Fibroblast of skin of left biceps (primary cell): ENCODE measurements around the gene CDC23.
"Not testable (repeated sequence)": the region's sequence is repeated elsewhere in the genome, so short reads cannot be mapped to it uniquely, and the experiment has no call there.

Source experiments
- DNase-seq, 2 experiments: peaks; one replicate each; pipeline ENCODE4 v3.0.0-alpha.2; 2013; ENCODE audit warnings: low read depth in 2 of 2

The CDC23 gene

DNA sequence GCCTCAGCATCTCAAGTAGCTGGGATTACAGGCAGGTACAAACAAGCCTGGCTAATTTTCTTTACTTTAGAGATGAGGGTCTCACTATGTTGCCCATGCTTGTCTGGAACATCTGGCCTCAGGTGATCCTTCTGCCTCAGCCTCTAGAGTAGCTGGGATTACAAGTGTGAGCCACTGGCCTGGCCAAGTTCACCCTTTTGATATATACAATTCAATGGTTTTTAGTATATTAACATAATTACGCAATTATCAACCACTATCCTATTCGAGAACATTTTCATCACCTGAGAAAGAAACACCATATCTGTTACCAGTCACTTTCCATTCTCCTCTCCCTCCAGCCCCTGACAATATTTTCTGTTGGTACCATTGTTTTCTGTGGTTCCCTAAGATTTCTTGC, 3.7 kb upstream of the CDC23 start:
- no peak for DNase-seq

DNA sequence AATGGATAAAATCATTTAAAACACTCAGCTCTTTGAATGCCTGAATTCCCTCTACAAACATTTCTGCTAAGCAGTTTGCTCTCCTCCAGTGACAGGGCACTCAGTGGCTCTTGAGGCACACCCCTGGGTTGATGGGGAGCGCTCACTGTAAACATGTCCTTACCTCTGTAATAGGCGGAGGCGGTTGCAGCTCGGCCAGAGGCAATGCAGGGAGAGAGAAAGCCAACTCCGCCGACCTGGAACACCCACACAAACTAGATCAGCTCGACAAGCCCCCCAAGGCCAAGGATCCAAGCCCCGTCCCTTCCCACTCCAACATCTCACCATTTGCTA, 329 bp downstream of the CDC23 start:
- DNase-seq = no peak

DNA sequence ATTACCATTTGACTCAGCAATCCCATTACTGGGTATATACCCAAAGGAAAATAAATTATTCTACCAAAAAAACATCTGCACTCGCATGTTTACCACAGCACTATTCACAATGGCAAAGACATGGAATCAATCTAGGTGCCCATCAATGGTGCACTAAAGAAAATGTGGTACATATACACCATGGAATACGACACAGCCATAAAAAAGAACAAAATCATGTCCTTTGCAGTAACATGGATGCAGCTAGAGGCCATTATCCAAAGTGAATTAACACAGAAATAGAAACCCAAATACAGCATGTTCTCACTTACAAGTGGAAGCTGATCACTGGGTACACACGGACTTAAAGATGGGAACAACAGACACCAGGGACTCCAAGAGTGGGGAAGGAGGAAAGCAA, 2.1 kb downstream of the CDC23 start:
- DNase-seq = no peak

DNA sequence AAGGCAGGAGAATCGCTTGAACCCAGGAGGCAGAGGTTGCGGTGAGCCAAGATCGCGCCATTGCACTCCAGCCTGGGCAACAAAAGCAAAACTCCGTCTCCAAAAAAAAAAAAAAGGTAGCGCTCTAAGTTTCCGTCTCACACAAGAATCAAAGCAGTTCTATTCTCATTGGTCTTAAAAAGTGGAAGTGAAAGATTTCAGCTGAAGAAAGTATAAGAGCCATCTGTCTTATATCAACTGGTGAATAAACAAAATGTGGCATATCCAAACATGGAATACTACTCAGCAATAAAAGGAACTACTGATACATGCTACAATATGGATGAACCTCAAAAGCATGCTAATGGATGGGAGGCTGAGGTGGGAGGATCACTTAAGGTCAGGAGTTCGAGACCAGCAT, 19.3 kb downstream of the CDC23 start:
- not testable (repeated sequence) for DNase-seq

DNA sequence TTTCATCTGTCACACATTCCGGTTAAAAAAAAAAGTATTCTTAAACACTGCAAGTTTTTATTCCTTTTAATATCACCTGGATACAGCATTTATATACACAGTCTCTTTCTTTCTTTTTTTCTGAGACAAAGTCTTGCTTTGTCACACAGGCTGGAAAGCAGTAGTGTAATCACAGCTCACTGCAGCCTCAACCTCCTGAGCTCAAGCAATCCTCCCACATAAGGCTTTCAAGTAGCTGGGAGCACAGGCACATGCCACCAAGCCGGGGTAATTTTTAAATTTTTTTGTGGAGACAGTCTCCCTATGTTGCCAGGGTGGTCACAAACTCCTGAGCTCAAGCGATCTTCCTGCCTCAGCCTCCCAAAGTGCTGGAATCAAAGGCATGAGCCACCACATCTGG, 20.3 kb downstream of the CDC23 start:
- DNase-seq = no peak

DNA sequence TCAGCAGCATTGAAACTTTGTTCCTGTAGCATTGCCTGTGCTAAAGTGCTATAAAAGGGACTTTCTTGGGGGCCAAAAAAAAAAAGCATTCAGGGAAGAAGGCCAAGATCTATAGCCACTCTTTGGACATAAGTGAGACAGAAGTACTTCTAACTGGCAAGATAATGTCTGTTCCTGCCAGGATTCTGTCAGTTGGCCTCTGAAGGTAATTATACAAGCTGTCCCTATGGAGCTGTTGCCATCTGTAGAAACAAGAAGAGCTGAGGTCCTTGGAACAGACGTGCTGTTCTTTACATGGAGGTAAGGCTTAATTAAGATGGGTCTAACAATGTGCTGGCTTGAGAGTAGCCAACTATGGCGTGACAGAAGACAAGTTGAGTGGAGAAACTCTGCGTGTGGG, 24.5 kb downstream of the CDC23 start:
- DNase-seq = no peak

DNA sequence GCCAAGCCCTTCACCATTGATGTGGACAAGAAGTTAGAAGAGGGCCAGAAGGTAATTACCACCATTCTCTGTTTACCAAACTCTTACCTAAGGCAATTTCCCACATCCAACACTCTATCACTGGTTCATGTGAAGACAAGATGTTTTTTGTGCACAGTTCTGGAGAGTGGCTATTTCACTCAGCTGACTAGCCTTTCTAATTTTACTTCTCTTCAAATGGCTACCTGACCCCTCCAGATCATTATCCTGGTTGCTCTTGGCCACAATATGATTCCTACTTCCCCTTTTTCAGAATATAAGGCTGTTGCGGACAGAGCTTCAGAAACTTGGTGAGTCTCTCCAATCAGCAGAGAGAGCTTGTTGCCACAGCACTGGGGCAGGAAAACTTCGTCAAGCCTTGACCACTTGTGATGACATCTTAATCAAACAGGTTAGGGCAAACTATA, 27.1 kb downstream of the CDC23 start:
- no peak for DNase-seq

DNA sequence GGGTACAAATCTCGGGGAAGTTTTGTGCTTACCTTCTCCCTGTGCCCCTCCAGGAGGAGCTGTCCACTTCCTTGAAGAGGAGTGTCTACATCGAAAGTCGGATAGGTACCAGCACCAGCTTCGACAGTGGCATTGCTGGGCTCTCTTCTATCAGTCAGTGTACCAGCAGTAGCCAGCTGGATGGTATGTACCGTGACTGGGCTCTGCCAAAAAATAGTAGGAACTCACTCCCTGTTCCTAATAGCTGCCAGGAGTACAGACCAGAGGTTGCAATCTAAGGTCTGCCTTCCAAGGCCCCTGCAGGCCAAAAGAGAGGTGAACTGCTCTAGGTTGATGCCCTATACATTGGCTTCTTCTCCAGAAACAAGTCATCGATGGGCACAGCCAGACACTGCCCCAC, 30.3 kb downstream of the CDC23 start:
- no peak for DNase-seq

DNA sequence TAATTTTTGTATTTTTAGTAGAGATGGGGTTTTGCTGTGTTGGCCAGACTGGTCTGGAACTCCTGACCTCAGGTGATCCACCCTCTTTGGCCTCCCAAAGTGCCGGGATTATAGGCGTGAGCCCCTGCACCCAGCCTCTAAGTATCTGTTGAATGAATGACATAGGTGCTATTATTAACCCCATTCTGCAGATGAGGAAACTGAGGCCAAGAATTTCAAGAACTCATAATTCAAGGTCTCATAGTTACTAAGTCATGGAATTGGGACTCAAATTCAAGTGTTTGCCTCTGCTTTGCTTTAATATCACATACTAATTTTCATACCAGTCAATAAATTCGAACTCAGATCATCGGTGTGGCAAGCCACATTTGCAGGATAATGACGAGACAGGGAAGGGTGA, 32.3 kb downstream of the CDC23 start:
- no peak for DNase-seq

DNA sequence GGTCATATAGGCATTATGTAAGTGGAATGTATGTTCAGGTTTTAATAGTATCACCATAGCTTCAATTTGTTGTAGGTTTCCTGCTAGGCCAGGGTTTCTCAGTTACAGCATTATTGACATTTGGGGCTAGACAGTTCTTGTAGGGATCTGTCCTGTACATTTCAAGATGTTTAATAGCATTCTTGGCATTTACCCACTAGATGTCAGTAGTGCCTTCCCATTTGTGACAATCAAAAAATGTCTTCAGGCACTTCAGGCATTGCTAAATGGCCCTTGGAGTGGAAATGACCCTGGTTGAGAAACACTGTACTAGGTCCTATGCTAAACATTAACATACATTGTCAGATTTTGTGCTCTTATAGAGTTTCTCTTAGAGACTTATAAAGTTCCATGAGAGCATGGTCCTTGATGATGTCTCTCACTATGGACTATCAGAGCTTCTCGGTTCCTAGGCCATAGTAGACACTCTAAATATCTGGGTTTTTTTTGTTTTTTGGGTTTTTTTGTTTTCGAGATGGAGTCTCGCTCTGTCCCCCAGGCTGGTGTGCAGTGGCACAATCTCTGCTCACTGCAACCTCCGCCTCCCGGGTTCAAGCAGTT, 32.8 kb downstream of the CDC23 start:
- peak; percentile 21 to 28 for DNase-seq

DNA sequence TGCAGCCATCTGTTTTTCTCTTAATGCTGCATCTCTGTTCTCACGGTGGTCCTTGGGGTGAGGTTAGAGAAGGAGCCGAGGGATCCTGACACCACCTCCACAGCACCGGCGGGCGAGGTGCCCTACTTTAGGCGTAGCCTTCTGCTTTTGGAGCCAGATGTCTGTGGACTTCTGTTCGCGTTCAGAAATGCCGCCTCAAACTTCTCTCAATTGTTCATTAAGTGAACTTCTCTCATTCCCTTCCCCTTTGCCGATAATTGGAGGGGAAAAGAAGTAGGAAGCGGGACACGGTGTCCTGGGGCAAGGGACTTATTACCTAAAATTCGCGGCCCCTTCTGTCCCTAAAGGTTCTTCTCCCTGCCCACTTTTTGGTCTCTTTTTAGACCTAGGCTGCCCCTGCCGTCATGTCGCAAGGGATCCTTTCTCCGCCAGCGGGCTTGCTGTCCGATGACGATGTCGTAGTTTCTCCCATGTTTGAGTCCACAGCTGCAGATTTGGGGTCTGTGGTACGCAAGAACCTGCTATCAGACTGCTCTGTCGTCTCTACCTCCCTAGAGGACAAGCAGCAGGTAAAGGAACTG, 33.8 kb downstream of the CDC23 start:
- no peak for DNase-seq

DNA sequence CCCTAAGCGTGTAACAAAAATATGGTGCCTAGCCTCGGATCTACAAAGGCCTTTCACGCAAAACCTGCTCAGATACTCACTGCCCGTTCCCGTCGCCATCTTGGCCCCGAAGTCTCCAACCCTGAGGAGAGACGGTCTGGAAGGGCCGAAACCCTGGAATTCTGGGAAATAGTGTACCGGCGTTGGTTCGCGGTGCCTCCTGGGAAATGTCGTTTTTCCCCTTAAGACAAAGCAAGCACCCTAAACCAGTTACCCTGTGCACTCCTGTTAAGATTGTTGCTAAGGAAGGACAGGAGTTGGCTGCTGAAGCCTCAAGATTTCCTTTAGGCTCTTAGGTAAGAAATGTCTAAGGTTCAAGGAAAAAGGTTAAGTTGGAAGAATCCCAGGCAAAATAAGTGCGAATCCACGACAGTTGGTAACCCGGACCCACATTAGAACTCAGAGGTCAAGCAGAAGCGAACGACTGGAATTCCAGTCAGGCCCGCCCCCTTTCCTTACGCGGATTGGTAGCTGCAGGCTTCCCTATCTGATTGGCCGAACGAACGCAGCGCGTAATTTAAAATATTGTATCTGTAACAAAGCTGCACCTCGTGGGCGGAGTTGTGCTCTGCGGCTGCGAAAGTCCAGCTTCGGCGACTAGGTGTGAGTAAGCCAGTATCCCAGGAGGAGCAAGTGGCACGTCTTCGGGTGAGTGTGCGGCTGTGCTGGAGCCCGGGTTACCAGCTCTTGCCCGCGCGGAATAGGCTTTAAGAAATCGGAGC, 34.4 kb downstream of the CDC23 start, which contains the start of the genes BRD8 and KIF20A:
Gene BRD8 (minus strand): TSS at position 115 of the 761 bp plus-strand sequence. CDS start 16 bp downstream, at position 99.
Gene KIF20A (plus strand): TSS at position 597 of the 761 bp plus-strand sequence. CDS start 569 bp downstream, outside the sequence.
- DNase-seq = peak; percentile 85 to 86

DNA sequence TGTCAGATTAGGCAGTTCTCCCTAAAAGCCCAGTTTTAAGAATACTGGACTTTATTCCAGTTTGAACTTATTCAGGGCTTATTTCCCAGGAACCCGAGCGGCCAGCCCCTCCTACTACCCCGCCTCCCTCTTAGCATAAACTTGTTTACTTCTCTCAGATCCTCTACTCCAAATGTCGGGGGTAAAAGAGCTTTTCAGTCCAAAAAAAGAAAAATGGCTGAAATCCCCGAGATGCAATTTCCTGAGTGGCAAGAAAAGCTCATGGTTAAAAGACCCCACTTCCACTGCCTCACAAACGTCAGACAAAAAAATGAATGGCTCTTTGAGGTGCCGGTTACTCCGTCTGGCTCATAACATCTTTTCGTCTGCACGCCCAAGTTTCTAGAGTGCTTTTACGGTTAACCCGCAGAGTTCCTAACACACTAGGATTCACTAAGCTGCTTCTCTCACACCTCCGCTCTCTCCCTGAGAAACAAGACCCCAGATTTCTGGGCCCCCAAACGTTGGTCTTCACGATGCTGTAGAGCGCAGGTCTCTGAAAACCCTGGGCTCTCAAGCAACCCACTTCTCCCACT, 35.1 kb downstream of the CDC23 start:
- no peak for DNase-seq

DNA sequence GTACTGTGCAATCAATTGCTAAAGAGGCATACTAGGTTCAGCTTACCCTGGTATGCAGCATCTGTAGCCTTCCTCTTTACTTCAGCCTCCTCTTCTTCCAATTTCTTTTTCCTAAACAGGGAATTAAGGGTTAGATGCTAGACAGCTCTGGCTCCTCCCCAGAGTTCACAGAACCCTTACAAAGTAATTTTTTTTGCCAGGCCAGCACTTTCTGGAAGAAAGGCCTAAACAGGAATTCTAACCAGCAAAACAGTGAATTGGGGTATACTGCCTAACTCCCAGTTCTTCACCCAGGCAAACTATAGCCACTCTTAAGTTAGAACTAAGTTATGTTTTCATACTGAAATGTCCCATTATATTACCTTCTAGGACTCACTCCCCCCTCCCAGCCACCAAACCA, 42.8 kb downstream of the CDC23 start:
- DNase-seq = no peak

DNA sequence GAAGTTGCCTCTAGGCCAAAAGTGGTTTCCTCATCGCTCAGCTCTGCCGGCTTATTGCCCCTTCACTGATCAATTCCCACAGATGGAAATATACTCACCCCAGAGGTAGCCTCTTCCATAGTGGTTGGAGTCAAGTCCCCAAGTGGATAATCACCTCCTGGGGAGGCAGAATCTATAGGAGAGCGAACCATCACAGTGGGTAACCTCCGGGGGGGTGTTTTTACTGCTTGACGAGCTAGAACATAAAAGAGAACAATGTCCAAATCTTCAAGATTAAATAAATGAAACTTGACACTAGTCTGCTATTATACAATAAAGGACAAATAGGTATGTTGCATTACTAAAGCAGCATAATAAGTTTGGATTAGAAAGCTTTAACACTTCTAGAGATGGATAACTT, 44.0 kb downstream of the CDC23 start:
- DNase-seq = no peak

DNA sequence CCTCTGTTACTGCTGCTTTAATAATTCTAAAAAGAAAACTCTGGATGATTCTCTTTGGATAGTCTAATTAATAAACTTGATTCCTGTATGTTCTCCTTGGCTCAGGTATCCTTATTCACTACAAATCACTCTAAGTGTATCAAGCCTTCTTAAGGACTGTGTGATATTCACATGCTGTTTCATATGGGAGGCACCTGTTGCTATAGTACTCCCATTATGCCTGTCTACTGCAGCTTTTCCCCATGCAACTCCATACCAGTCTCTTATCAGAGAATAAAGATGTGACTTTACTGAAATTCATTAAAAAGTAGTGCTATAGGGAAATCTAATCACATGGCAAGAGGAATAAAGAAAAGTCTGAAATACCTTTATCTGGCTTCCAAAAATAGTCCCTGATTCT, 49.4 kb downstream of the CDC23 start:
- no peak for DNase-seq

DNA sequence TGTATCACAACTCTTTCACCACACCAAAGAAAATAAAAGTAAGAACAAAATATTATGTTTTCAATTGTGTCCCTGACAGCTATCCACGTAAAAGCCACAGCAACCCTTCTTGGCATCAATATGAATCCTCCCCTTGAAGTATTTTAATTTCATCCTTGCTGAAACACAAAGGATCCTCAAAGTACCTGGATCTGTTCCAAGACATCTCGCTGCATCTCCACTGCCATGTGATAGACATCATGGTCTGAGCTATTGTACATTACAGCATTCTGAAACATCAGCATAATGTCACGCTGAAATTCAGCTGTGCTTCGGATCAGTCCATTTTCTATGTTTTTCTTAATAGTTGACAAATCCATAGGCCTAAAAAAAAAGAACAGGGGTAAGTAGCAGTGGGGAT, 52.4 kb downstream of the CDC23 start:
- DNase-seq = no peak

DNA sequence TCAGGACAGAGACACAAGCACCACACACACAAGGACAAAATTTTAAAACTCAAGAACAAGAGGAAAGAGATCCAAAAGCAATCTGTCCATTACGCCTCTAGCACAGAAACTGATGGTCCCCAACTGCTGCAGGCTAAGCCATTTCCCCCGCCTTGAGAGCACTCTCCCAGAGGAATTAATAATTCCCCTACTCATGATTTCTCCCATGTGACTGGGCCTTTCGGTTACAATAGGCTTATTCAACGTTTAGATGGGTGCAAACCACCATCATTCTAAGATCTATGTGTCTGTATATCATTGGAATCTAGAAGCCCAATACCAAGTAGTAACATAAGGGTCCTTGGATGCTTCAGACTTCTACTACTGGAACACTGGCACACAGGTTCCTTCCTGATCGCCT, 53.5 kb downstream of the CDC23 start:
- DNase-seq = no peak

DNA sequence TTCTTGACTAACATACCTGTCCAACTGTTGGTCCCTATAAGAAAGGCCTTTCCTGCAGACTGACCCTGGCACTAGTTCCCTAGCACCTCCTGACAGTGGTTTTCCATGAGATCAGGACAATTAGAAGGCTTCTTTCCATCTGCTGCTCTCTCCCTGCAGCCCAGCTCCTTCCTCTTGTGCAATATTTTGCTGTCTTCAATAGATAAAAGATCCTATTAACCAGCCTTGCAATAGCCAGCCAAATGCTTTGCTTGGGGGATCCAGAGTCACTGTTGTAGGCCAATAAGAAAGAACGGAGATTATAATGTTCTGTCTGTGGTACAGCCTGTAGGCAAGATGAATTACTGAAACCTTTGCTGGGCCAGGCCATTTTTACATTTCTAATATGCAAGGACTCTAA, 55.5 kb downstream of the CDC23 start:
- DNase-seq = no peak

DNA sequence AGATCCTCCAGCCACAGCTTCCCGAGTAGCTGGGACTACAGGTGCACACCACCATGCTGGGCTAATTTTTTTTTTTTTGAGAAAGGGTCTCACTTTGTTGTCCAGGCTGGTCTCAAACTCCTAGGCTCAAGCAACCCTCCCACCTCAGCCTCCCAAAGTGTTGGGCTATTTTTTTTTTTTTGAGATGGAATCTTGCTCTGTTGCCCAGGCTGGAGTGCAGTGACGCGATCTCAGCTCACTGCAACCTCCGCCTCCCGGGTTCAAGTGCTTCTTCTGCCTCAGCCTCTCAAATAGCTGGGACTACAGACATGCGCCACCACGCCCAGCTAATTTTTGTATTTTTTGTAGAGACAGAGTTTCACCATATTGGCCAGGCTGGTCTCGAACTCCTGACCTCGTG, 57.1 kb downstream of the CDC23 start:
- DNase-seq = not testable (repeated sequence)

DNA sequence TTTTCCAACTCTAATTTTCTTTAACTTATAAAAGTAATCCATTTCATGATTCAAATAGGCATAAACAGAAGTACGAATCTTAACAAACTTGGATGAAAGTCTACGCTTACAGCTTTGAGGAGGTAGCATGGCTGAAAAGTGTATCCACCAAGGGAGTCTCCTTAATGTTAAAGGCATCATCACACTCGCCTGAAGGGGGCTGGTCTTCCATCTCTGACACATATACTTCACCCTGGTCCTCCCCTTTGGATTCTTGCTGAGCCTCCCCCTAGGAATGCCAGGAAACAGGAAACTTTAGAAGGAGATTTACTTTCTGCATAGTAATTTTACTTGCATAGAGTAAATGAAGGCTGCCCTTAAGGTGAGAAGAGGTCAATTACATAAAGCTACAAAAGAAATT, 63.6 kb downstream of the CDC23 start:
- DNase-seq = no peak

DNA sequence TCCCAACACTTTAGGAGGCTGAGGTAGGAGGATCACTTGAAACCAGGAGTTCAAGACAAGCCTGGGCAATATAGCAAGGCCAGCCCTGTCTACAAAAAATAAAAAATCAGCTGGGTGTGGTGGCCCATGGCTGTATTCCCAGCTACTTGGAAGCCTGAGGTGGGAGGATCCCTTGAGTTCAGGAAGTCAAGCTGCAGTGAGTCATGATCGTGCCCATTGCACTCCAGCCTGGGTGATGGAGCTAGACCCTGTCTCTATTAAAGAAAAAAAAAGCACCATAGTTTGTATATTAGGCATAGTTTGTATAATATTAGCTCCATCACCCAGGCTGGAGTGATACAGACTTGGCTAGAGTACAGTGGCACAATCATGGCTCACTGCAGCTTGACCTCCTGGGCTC, 64.3 kb downstream of the CDC23 start:
- DNase-seq = peak; percentile 18 to 28

DNA sequence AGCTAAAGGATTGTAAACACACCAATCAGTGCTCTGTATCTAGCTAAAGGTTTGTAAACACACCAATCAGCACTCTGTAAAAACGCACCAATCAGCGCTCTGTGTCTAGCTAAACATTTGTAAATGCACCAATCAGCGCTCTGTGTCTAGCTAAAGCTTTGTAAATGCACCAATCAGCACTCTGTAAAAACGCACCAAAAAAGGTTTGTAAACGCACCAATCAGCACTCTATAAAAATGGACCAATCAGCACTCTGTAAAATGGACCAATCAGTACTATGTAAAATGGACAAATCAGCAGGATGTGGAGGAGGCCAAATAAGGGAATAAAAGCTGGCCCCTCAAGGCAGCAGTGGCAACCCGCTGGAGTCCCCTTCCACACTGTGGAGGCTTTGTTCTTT, 69.5 kb downstream of the CDC23 start:
- DNase-seq = not testable (repeated sequence)
